ENCODE measurements around the gene WDR7.

DNA sequence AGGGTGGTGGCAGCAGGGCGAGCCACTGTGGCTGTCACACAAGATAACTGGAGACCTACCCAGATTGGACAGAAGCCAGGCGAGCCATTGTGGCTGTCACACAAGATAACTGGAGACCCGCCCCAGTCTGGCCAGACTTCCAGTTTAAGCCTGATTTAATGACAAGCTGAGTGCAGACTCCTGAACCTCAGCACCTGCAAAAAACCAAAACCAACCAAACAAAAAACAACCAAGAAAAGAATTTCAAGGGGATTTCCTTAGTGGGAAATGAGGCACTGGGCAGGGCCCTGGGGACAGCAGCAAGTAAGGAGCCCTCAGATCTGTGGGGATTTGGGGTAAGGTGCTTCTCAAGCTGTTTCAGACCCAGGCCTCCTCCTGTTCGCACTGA is 400.5 kb downstream of the WDR7 start:
- no peak for TF ChIP-seq POLR2A (IDR thresholded peaks at IDR 0.05; ENCODE audit: low read depth)
- TF ChIP-seq, protein P1, sequence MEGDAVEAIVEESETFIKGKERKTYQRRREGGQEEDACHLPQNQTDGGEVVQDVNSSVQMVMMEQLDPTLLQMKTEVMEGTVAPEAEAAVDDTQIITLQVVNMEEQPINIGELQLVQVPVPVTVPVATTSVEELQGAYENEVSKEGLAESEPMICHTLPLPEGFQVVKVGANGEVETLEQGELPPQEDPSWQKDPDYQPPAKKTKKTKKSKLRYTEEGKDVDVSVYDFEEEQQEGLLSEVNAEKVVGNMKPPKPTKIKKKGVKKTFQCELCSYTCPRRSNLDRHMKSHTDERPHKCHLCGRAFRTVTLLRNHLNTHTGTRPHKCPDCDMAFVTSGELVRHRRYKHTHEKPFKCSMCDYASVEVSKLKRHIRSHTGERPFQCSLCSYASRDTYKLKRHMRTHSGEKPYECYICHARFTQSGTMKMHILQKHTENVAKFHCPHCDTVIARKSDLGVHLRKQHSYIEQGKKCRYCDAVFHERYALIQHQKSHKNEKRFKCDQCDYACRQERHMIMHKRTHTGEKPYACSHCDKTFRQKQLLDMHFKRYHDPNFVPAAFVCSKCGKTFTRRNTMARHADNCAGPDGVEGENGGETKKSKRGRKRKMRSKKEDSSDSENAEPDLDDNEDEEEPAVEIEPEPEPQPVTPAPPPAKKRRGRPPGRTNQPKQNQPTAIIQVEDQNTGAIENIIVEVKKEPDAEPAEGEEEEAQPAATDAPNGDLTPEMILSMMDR (IDR thresholded peaks at IDR 0.05), result no peak
- no peak for TF ChIP-seq POLR2AphosphoS5 (IDR thresholded peaks at IDR 0.05)
